ENCODE measurements around the gene GPI.
A peak's percentile ranks its signal among the peaks of the same experiment; 100 is the strongest.
"Not testable (repeated sequence)": the region's sequence is repeated elsewhere in the genome, so short reads cannot be mapped to it uniquely, and the experiment has no call there.

GPI gene

DNA sequence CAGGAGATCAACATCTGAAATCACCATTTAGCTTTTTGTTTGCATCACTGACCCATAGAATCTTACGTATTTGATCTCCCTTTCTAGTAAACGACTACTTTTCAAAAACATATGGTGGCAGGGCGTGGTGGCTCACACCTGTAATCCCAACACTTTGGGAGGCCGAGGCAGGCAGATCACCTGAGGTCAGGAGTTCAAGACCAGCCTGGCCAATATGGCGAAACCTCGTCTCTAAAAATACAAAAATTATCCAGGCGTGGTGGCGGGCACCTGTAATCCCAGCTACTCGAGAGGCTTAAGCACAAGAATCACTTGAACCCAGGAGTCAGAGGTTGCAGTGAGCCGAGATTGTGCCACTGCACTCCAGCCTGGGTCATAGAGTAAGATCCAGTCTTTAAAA lies 33.4 kb upstream of the GPI start:
- H3K36me3 ChIP-seq (ENCODE audit: control insufficient read depth in 1 of 2, insufficient read depth in 2 of 2, low read depth in 1 of 2, low read length in 2 of 2): peaks cover 40 to 55% of the 10 kb centered on the region in 2 experiments
- not testable (repeated sequence) for H3K23ac ChIP-seq (ENCODE audit: low read length in 2 of 2); H2BK12ac ChIP-seq (ENCODE audit: low read length in 2 of 2); H3K9me3 ChIP-seq (ENCODE audit: control insufficient read depth, low read length); H3K4me2 ChIP-seq (ENCODE audit: low read length, poor library complexity, severe bottlenecking); H3K4me1 ChIP-seq (ENCODE audit: control insufficient read depth, insufficient read depth, low read depth, low read length); H3K79me1 ChIP-seq (replicated peaks; ENCODE audit: low read length, poor library complexity, severe bottlenecking); H3K27ac ChIP-seq (ENCODE audit: low read length, poor library complexity, severe bottlenecking); H4K8ac ChIP-seq (ENCODE audit: low read length); H2BK120ac ChIP-seq (ENCODE audit: low read depth, low read length); H2BK15ac ChIP-seq (ENCODE audit: low read depth, poor library complexity, severe bottlenecking); H3K18ac ChIP-seq (ENCODE audit: low read depth in 1 of 2, low read length in 2 of 2); DNase-seq; H3K9ac ChIP-seq (ENCODE audit: low read length); H3K14ac ChIP-seq (ENCODE audit: low read length in 2 of 2); H2AFZ ChIP-seq (ENCODE audit: low read depth, low read length); H3K27me3 ChIP-seq (ENCODE audit: control insufficient read depth in 1 of 2, insufficient read depth in 1 of 2, low read length in 2 of 2); H2AK5ac ChIP-seq (ENCODE audit: low read length, severe bottlenecking); H3K4me3 ChIP-seq (ENCODE audit: insufficient read depth in 1 of 2, low read depth in 1 of 2, low read length in 2 of 2); H4K91ac ChIP-seq (ENCODE audit: low read length); H3K4ac ChIP-seq (ENCODE audit: low read depth in 1 of 2, low read length in 2 of 2); H2BK5ac ChIP-seq (ENCODE audit: low read depth, low read length, poor library complexity, severe bottlenecking)
- WGBS: 97% methylated on average over 10 of the region's 10 CpGs

DNA sequence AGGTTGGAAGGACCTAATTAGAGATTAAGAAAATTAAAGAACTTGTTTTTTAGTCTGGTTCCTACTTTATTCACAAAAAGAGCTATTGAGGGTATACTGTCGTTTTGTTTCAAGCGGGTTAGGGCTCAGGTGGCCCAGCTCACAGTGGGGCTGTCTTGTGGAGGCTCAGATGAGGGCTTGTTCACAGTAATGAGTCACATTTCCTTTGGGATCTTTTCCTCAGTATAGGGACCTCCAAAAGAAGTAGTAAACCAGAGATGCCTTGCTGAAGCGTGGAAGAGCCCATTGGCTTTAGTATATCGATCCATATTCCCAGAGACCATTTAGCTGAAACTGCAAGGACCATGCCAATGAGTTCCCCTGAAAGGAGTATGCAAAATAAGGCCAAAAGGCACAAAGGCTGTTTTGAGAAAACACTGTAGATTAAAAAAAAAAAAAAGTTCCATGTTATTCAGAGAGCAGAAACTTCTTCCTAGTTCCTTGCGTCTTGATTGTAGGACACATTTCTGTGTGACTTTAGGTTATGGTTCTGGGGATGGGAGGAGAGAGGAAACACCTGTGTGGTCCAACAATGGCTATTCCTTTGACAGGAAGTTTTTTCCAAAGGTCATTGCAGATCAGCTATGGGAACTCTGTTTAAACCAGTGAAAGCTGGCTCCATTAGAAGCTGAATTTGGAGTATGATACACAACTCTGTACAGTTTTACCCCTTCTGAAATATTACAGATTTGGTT lies 32.8 kb upstream of the GPI start:
- H4K91ac ChIP-seq (ENCODE audit: low read length): no peak overlapping the region

DNA sequence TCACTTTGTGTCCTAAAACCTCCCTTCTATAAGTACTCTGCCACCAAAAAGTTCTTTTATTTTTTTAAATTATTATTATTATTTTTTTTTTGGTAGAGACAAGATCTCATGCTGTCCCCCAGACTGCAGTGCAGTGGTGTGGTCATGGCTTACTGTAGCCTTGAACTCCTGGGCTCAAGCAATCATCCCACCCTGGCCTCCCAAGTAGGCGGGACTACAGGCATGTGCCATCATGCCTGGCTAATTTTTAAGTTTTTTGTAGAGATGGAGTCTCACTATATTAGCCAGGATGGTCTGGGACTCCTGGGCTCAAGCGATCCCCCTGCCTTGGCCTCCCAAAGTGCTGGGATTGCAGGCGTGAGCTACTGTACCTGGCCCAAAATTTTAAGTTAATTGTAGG lies 29.1 kb upstream of the GPI start:
- Histone ChIP-seq H2BK12ac (ENCODE audit: low read length in 2 of 2) (no peak overlapping the region), H4K8ac (ENCODE audit: low read length) (no peak overlapping the region), H2AFZ (ENCODE audit: low read depth, low read length) (no peak overlapping the region), H2BK120ac (ENCODE audit: low read depth, low read length) (no peak overlapping the region), H3K9me3 (ENCODE audit: control insufficient read depth, low read length) (no peaks in the 10 kb centered on the region), H3K27me3 (ENCODE audit: control insufficient read depth in 1 of 2, insufficient read depth in 1 of 2, low read length in 2 of 2) (no peaks in the 10 kb centered on the region), H3K9ac (ENCODE audit: low read length) (no peak overlapping the region), H3K4me3 (ENCODE audit: insufficient read depth in 1 of 2, low read depth in 1 of 2, low read length in 2 of 2) (no peak overlapping the region), H3K4me2 (ENCODE audit: low read length, poor library complexity, severe bottlenecking) (no peak overlapping the region), H3K27ac (ENCODE audit: low read length, poor library complexity, severe bottlenecking) (no peak overlapping the region), H2AK5ac (ENCODE audit: low read length, severe bottlenecking) (no peak overlapping the region), H3K79me1 (replicated peaks; ENCODE audit: low read length, poor library complexity, severe bottlenecking) (peaks cover 11% of the 10 kb centered on the region), H3K18ac (ENCODE audit: low read depth in 1 of 2, low read length in 2 of 2) (no peak overlapping the region), H3K14ac (ENCODE audit: low read length in 2 of 2) (no peak overlapping the region), H4K91ac (ENCODE audit: low read length) (no peak overlapping the region), H3K36me3 (ENCODE audit: control insufficient read depth in 1 of 2, insufficient read depth in 2 of 2, low read depth in 1 of 2, low read length in 2 of 2) (peaks cover 47 to 48% of the 10 kb centered on the region in 2 experiments), H2BK5ac (ENCODE audit: low read depth, low read length, poor library complexity, severe bottlenecking) (no peak overlapping the region), H2BK15ac (ENCODE audit: low read depth, poor library complexity, severe bottlenecking) (no peak overlapping the region), H3K4ac (ENCODE audit: low read depth in 1 of 2, low read length in 2 of 2) (no peak overlapping the region), H3K23ac (ENCODE audit: low read length in 2 of 2) (no peak overlapping the region), H3K4me1 (ENCODE audit: control insufficient read depth, insufficient read depth, low read depth, low read length) (peaks cover 4% of the 10 kb centered on the region)
- no peak for DNase-seq
- 100% methylated on average over 2 of the region's 3 CpGs for WGBS

More for the DNA sequence above, 32.8 kb upstream of the GPI start:
- H3K9me3 ChIP-seq (ENCODE audit: control insufficient read depth, low read length): no peaks in the 10 kb centered on the region
- no peak overlapping the region for H3K4ac ChIP-seq (ENCODE audit: low read depth in 1 of 2, low read length in 2 of 2)
- no peak overlapping the region for H2BK12ac ChIP-seq (ENCODE audit: low read length in 2 of 2)
- peaks cover 40 to 54% of the 10 kb centered on the region in 2 experiments for H3K36me3 ChIP-seq (ENCODE audit: control insufficient read depth in 1 of 2, insufficient read depth in 2 of 2, low read depth in 1 of 2, low read length in 2 of 2)
- peaks cover 6% of the 10 kb centered on the region for H3K4me1 ChIP-seq (ENCODE audit: control insufficient read depth, insufficient read depth, low read depth, low read length)
- H3K79me1 ChIP-seq (replicated peaks; ENCODE audit: low read length, poor library complexity, severe bottlenecking): peaks cover 8% of the 10 kb centered on the region
- H4K8ac ChIP-seq (ENCODE audit: low read length): no peak overlapping the region
- H3K27me3 ChIP-seq (ENCODE audit: control insufficient read depth in 1 of 2, insufficient read depth in 1 of 2, low read length in 2 of 2): no peaks in the 10 kb centered on the region
- no peak overlapping the region for H3K4me2 ChIP-seq (ENCODE audit: low read length, poor library complexity, severe bottlenecking)
- H3K4me3 ChIP-seq (ENCODE audit: insufficient read depth in 1 of 2, low read depth in 1 of 2, low read length in 2 of 2): no peak overlapping the region
- WGBS: 95% methylated on average over 5 of the region's 5 CpGs
- H3K14ac ChIP-seq (ENCODE audit: low read length in 2 of 2): no peak overlapping the region
- H2BK120ac ChIP-seq (ENCODE audit: low read depth, low read length): no peak overlapping the region
- H2BK5ac ChIP-seq (ENCODE audit: low read depth, low read length, poor library complexity, severe bottlenecking): no peak overlapping the region
- H2BK15ac ChIP-seq (ENCODE audit: low read depth, poor library complexity, severe bottlenecking): no peak overlapping the region
- H3K27ac ChIP-seq (ENCODE audit: low read length, poor library complexity, severe bottlenecking): no peak overlapping the region
- H2AFZ ChIP-seq (ENCODE audit: low read depth, low read length): no peak overlapping the region
- no peak overlapping the region for H3K23ac ChIP-seq (ENCODE audit: low read length in 2 of 2)
- H3K18ac ChIP-seq (ENCODE audit: low read depth in 1 of 2, low read length in 2 of 2): no peak overlapping the region
- no peak overlapping the region for H2AK5ac ChIP-seq (ENCODE audit: low read length, severe bottlenecking)
- H3K9ac ChIP-seq (ENCODE audit: low read length): no peak overlapping the region
- DNase-seq: no peak

DNA sequence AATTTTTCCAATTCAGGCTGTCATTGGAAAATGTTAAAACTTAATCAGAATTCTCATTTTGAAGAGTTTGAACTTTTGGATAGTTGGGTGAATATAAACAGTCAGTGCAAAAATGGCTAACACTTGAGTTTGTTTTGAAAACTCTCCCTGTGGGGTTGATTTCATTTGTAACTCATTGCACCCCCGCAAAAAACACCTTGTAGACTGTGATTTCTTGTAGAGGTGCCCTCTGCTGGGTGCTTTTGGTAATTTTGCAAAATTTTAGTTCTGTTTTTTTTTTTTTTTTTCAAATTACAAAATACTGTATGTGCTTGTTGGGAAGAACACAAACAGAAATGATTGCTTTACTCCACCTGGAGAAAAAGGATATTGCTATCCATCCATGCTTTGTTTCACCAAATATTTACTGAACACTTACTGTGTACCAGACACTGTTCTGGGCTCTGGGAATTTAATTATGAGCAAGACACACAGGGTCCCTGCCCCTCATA lies 28.2 kb upstream of the GPI start:
- Histone ChIP-seq H3K18ac (ENCODE audit: low read depth in 1 of 2, low read length in 2 of 2) (no peak overlapping the region), H2AK5ac (ENCODE audit: low read length, severe bottlenecking) (no peak overlapping the region), H3K27ac (ENCODE audit: low read length, poor library complexity, severe bottlenecking) (no peak overlapping the region), H4K8ac (ENCODE audit: low read length) (no peak overlapping the region), H3K4me3 (ENCODE audit: insufficient read depth in 1 of 2, low read depth in 1 of 2, low read length in 2 of 2) (no peak overlapping the region), H4K91ac (ENCODE audit: low read length) (no peak overlapping the region), H3K27me3 (ENCODE audit: control insufficient read depth in 1 of 2, insufficient read depth in 1 of 2, low read length in 2 of 2) (no peaks in the 10 kb centered on the region), H3K9ac (ENCODE audit: low read length) (no peak overlapping the region), H3K14ac (ENCODE audit: low read length in 2 of 2) (no peak overlapping the region), H2BK5ac (ENCODE audit: low read depth, low read length, poor library complexity, severe bottlenecking) (no peak overlapping the region), H2BK120ac (ENCODE audit: low read depth, low read length) (no peak overlapping the region), H3K79me1 (replicated peaks; ENCODE audit: low read length, poor library complexity, severe bottlenecking) (peaks cover 12% of the 10 kb centered on the region), H3K9me3 (ENCODE audit: control insufficient read depth, low read length) (no peaks in the 10 kb centered on the region), H2BK12ac (ENCODE audit: low read length in 2 of 2) (no peak overlapping the region), H3K4me1 (ENCODE audit: control insufficient read depth, insufficient read depth, low read depth, low read length) (peaks cover 4% of the 10 kb centered on the region), H3K4ac (ENCODE audit: low read depth in 1 of 2, low read length in 2 of 2) (no peak overlapping the region), H2AFZ (ENCODE audit: low read depth, low read length) (no peak overlapping the region), H3K23ac (ENCODE audit: low read length in 2 of 2) (no peak overlapping the region), H3K36me3 (ENCODE audit: control insufficient read depth in 1 of 2, insufficient read depth in 2 of 2, low read depth in 1 of 2, low read length in 2 of 2) (peaks cover 45 to 49% of the 10 kb centered on the region in 2 experiments), H3K4me2 (ENCODE audit: low read length, poor library complexity, severe bottlenecking) (no peak overlapping the region), H2BK15ac (ENCODE audit: low read depth, poor library complexity, severe bottlenecking) (no peak overlapping the region)
- WGBS: 20% methylated on average over 1 of the region's 1 CpG
- peak; percentile 42 for DNase-seq

Measured in mesenchymal stem cell (in vitro differentiated cells and primary cell).